Type B pancreatic cell (in vitro differentiated cells): Measurements from ENCODE around the gene CDH20. TPM values are rescaled to one million over a fixed set of nuclear protein-coding genes. Genes with fewer than 3 reads are reported as not detected.

Source experiments
- DNase-seq: peaks from one replicate; pipeline ENCODE4 v3.0.0; 2021; ENCODE audit warnings: mixed read lengths; ENCODE audit not compliant: unreplicated experiment; ENCODE audit errors: extremely low spot score
- H3K27ac Mint-ChIP-seq: 2 replicates; pipeline ENCODE4 v1.8.0; 2021; ENCODE audit warnings: mild to moderate bottlenecking, mixed read lengths
- H3K27me3 Mint-ChIP-seq: 2 replicates; pipeline ENCODE4 v1.8.0; 2021; ENCODE audit warnings: mixed read lengths
- H3K36me3 Mint-ChIP-seq: 2 replicates; pipeline ENCODE4 v1.8.0; 2021; ENCODE audit warnings: mixed read lengths
- H3K4me1 Mint-ChIP-seq: one replicate; pipeline ENCODE4 v1.8.0; 2021; ENCODE audit warnings: mixed read lengths; ENCODE audit not compliant: unreplicated experiment
- H3K4me3 Mint-ChIP-seq: 2 replicates; pipeline ENCODE4 v1.8.0; 2021; ENCODE audit warnings: mild to moderate bottlenecking, mixed read lengths
- H3K9me3 Mint-ChIP-seq: 2 replicates; pipeline ENCODE4 v1.8.0; 2021; ENCODE audit warnings: mixed read lengths
- CTCF ChIP-seq: fragments of 200-600 bp; sonication (generic); conservative IDR thresholded peaks from 2 replicates; pipeline ENCODE4 v1.5.0; 2021; ENCODE audit warnings: antibody characterized with exemption, mild to moderate bottlenecking
- total RNA-seq: library from RNA; stranded (reverse); gene quantifications from 2 replicates; pipeline ENCODE4 v1.2.1, GENCODE V29; 2021; ENCODE audit warnings: low replicate concordance

CDH20 gene
- total RNA-seq, 1 donor from 2014 or later: 1.6 TPM

DNA sequence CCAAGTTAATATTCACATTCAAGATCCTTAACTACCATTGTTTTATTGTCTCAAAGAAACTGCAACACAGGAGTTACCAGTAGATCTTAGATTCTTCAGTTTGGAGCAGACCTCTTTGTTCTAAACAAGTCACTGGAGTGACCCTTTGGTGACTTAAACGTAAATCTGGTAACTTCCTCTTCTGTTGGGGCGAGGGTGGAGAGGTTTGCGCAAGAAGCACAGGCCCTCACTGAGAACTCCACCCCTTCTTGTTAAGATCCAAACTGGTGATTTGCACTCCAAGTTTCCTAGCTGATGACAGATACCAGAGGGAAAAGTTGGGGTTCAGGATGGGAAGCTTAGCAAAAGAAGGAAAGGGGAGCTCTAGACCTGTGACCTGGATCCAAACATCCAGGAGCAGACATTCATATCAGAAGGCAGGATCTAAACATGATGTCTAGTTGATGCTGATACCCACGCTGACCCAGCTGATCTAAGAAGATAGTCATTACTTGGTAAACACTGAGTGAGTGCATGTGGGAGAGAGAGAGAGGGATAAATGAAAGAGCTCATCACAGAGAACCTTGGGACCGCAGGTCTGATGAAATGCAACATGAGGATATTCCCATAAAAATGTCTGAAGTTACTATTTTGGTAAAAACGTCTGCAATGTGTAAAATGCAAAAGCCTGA is 256.0 kb downstream of the CDH20 start:
- no peak overlapping the region for H3K27ac Mint-ChIP-seq
- TF ChIP-seq CTCF: no peak
- H3K27me3 Mint-ChIP-seq: peaks cover 8% of the 10 kb centered on the region
- no peak overlapping the region for H3K4me3 Mint-ChIP-seq
- H3K9me3 Mint-ChIP-seq: peaks cover 4% of the 10 kb centered on the region
- DNase-seq: no peak
- no peaks in the 10 kb centered on the region for H3K4me1 Mint-ChIP-seq
- H3K36me3 Mint-ChIP-seq: no peaks in the 10 kb centered on the region

DNA sequence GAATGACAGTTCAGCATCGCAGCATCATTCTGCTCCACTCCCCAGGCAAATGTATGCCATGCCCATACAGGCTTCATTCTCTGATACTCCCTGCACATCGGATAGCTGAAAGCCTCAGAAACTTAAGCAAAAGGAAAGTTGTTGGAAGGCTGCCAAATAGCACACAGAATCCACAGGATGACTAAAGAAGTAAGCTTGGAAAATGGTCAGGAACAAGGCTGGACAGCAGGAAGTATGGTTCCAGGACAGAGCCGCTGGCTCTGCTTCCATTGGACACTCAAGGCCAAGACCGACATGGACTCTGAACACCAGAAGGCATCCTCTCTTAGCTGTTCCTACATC is 256.5 kb downstream of the CDH20 start:
- no peak for DNase-seq
- TF ChIP-seq CTCF: no peak
- Mint-ChIP-seq H3K4me3 (no peak overlapping the region), H3K36me3 (no peaks in the 10 kb centered on the region), H3K27ac (no peak overlapping the region), H3K27me3 (peaks cover 8% of the 10 kb centered on the region), H3K4me1 (no peaks in the 10 kb centered on the region), H3K9me3 (peaks cover 4% of the 10 kb centered on the region)

- Mint-ChIP-seq H3K36me3 (no peaks in the 10 kb centered on the region), H3K4me3 (no peak overlapping the region), H3K27me3 (peaks cover 8% of the 10 kb centered on the region), H3K9me3 (peaks cover 4% of the 10 kb centered on the region), H3K27ac (no peak overlapping the region), H3K4me1 (peaks cover 11% of the 10 kb centered on the region)
- no peak for DNase-seq
- TF ChIP-seq CTCF: no peak
Observed at GRCh38 chr18:61591253-61591652, 258.0 kb downstream of the CDH20 start.

GRCh38 chr18:61595615-61596251 is 262.5 kb downstream of the CDH20 start:
- DNase-seq: no peak
- Mint-ChIP-seq H3K36me3 (no peaks in the 10 kb centered on the region), H3K9me3 (peaks cover 12% of the 10 kb centered on the region), H3K27me3 (peaks cover 8% of the 10 kb centered on the region), H3K4me1 (peaks cover 15% of the 10 kb centered on the region), H3K27ac (no peak overlapping the region), H3K4me3 (peak overlapping the region; percentile 53)
- no peak for TF ChIP-seq CTCF

- Mint-ChIP-seq H3K27me3 (peaks cover 8% of the 10 kb centered on the region), H3K4me3 (no peak overlapping the region), H3K36me3 (no peaks in the 10 kb centered on the region), H3K9me3 (peaks cover 12% of the 10 kb centered on the region), H3K27ac (no peak overlapping the region), H3K4me1 (peaks cover 15% of the 10 kb centered on the region)
- no peak for TF ChIP-seq CTCF
- DNase-seq: no peak
Observed at GRCh38 chr18:61596296-61596695, 263.1 kb downstream of the CDH20 start.
